GM19468 (cell line): ENCODE data around the gene USP48.
"Not testable (repeated sequence)": the region's sequence is repeated elsewhere in the genome, so short reads cannot be mapped to it uniquely, and the experiment has no call there.

Experiments
- ATAC-seq: cut with Tn5 transposase; IDR thresholded peaks from one replicate; pipeline ENCODE4 v1.9.1; 2021; ENCODE audit warnings: mild to moderate bottlenecking, moderate library complexity, moderate number of reproducible peaks; ENCODE audit not compliant: unreplicated experiment; ENCODE audit errors: extremely low read depth

The USP48 gene

DNA sequence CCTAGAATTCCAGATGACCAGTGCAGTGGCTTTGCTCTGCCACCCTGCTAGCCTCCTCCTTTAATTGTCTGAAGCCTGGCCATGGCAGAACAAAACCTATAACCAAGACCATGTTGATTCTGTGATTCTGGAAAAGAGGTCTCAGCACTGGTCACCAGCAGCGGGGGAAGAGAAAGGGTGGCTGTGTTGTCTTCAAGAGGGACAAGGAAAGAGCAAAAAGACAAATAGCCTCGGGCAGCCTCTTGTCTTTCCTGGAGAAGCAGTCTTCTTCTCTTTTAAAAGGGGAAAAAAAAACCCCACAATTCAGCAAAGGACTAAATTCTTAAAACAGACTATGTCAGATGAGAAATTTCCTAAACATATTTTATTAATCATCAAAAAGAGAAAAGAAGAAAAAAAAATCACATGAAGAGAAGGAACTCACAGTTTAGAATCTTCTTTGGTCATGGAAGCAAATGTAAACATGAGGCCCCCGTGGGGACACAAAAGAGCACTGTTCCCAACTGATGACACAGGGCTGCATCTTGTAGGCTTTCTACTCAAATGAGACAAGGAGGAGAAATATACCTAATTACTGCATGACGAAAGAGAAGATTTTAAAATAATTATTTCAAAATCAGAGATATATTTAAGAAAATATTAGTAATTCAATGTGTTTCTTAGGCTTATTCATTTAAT, 77.5 kb downstream of the USP48 start:
- ATAC-seq: no peak

DNA sequence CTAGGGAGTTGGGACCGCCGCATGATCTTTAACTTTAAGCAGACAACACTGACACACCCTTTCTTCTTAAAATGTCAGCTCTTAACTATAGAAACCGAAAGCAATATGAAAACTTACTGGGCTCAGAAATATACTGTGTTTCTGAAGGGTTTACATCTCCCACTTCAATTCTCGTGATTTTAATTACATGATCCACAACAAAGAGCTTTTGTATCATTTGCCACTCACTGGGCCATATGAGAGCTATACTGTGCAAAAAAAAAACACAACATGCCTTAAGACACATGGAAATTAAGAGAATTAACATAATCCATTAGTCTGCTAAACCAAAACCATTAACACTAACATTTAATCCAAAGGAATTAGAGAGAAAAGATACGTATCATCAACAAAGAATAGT, 78.8 kb downstream of the USP48 start:
- ATAC-seq: no peak

GRCh38 chr1:21703318-21703963, 79.5 kb downstream of the USP48 start:
- no peak for ATAC-seq

DNA sequence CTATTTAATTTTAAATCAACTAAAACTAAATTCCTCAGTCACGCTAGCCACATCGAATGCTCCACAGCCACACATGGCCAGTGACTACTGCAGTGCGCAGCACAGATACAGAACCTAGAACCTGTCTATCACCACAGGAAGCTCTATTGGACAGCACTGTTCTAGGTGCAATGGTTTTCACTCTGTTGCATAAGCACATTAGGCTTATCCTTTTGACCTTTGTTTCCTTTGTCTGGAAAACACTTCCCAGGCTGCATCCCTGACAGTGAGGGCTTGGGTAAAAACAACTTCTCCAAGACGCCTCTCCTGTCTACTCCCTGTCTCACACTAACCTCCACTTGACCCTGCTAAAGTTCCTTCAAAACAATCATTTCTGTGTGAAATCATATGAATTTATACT, 80.2 kb downstream of the USP48 start:
- no peak for ATAC-seq

- ATAC-seq: no peak
These were observed 81.5 kb downstream of the USP48 start for GRCh38 chr1:21701401-21701800.

- ATAC-seq: no peak
These were observed 82.9 kb downstream of the USP48 start for GRCh38 chr1:21700094-21700493.

GRCh38 chr1:21696931-21697330, 86.0 kb downstream of the USP48 start:
- ATAC-seq: no peak

- no peak for ATAC-seq
These were observed 89.2 kb downstream of the USP48 start for GRCh38 chr1:21693732-21694131.

GRCh38 chr1:21691739-21692138, 91.2 kb downstream of the USP48 start:
- ATAC-seq: no peak

DNA sequence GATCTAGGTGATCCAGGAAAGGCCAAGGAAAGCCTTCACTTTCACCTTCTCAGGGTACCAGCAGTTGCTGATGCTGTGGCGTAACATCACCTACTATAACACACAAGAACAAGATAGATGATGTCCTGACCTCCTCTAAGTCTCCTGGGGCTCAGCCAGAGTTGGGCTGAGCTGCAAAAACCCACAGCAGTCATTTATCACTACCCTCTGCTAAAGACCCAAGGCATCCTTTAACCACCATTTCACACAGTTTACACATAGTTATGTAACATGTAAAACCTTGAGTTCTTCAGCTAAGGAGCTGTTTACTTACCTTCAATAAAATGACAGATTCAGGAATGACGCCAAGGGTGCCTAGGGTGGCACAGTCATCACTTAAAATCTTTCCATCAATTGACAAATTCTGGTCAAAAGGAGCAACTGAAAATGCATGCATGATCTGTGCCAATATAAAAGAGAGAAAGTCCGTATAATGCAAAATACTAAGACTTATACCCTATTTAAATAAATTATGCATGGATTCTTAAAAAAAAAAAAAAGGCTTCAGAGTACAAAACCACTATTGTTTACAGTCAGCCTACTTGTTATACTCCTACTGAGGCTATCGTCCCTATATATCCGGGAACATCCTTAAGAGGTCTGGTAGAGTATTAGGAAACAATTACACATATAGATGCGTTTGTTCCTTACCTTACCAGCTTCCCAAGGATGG, 93.1 kb downstream of the USP48 start:
- ATAC-seq: no peak

DNA sequence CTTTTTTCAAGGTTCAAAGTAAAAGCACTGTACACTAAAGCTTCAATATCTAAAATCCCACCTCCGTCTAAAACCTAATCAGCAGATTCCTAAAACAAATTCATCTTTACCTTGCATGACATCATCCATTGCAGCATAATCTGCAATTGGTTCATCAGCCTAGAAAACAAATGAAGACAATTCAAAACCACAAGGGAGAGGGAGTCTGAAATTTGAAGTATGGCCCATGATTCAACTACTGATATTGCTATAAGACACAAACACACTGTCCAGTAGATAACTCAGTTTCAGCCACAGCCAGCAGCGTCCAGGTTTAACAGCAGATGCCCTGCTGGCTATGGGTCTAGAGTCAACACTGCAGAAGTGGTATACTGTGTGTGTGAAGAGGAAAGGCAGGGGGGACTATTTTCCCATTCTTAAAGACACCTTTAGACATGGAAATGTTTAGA, 95.8 kb downstream of the USP48 start:
- no peak for ATAC-seq

DNA sequence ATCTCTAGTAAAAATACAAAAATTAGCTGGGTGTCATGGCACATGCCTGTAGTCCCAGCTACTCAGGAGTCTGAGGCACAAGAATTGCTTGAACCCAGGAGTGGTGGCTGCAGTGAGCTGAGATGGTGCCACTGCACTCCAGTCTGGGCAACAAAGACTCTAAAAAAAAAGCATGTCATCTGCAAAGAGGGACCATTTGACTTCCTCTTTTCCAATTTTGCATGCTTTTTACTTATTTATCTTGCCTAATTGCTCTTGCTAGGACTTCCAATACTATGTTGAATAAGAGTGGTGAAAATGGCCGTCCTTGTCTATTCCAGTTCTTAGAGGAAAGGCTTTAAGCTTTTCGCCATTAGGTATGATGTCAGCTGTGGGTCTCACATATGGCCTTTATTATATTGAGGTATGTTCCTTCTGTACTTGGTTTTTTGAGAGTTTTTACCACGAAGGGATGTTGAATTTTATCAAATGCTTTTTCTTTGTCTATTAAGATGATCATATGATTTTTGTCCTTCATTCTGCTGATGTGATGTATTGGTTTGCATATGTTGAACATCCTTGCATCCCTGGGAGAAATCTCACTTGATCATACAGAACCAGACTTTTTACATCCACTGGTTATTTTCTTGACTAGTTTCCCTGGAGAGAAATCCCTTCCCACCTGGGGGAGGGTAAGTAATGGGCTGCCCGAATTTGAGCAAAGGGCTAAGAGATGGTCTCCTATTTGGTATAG, 96.8 kb downstream of the USP48 start:
- no peak for ATAC-seq

GRCh38 chr1:21681426-21681825, 101.5 kb downstream of the USP48 start:
- ATAC-seq: no peak

- ATAC-seq: no peak
These were observed 102.0 kb downstream of the USP48 start for GRCh38 chr1:21680918-21681317.

GRCh38 chr1:21680381-21680780, 102.6 kb downstream of the USP48 start:
- no peak for ATAC-seq

DNA sequence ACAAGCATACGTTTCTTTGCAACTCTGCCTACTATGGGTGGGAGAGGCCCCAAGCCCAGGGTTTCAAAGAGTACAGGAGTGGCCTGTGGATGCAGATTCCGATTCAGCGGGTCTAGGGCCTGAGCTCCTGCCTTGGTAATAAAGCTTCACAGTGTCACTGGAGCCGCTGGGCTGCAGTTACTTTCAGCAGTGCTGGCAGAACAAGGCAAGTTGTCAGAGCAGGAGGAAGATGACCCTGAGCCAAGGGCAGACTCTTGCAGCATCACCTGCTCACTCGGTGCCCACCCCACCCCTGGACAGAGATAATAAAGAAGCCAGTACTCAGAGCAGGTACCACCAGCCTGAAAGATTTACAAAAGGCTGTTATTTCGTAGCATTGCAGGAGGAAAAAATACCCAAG, 105.8 kb downstream of the USP48 start:
- ATAC-seq: no peak

- ATAC-seq: no peak
These were observed 108.0 kb downstream of the USP48 start for GRCh38 chr1:21674957-21675356.

- ATAC-seq: not testable (repeated sequence)
These were observed 109.1 kb downstream of the USP48 start for GRCh38 chr1:21673853-21674252.

DNA sequence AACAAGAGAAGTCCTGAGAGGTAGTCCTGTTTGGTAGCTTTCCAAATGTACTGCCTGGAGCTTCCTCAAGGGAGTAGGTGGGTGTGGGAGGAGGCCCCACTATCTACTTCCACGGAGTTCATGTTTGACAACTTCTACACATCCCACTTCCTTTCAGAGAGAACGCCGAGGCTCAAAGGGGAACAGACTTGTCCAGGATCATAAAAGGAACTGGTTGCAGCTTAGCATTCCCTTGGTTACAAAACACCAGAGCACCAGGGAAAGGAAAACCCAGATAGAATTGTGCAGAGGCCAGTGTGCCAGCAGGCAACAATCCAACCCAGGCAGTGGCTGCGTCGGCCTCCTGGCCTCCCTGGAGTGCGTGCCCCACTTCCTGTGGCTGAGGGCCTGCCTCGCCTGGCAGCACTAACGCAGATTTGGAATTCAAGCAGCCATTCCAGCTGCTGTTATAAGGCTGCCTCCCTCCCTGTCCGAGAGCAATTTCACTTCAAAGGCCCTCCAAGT, 109.6 kb downstream of the USP48 start:
- ATAC-seq: no peak

- ATAC-seq: no peak
These were observed 110.3 kb downstream of the USP48 start for GRCh38 chr1:21672478-21673276.
